BJ (cell line): ENCODE results near the gene DENND1A. TPM values are rescaled to one million over a fixed set of nuclear protein-coding genes. Genes with fewer than 3 reads are reported as not detected.
"Not testable (repeated sequence)": the region's sequence is repeated elsewhere in the genome, so short reads cannot be mapped to it uniquely, and the experiment has no call there.

ENCODE experiments used
- CTCF ChIA-PET: fragments of 350-600 bp; formaldehyde crosslinking; extraction: SDS; loops from one replicate; lab custom pipeline; 2021; ENCODE audit warnings: antibody characterized with exemption, inconsistent platforms; lab: Yijun Ruan, JAX
- POLR2A ChIA-PET: fragments of 300-600 bp; sonication (Branson Sonifier 250); formaldehyde crosslinking; extraction: SDS; loops from one replicate; lab custom pipeline; 2021; ENCODE audit warnings: antibody characterized with exemption; lab: Charles Lee
- DNase-seq: peaks from one replicate; pipeline ENCODE4 v3.0.0-alpha.2; 2011; ENCODE audit warnings: low read depth
- H3K27me3 ChIP-seq: 2 replicates; pipeline ENCODE4 v1.6.0; 2011; ENCODE audit warnings: low read length; ENCODE audit not compliant: control insufficient read depth, insufficient read depth
- H3K36me3 ChIP-seq: 2 replicates; pipeline ENCODE4 v1.5.1; 2011; ENCODE audit warnings: low read length; ENCODE audit not compliant: control insufficient read depth, insufficient read depth
- H3K4me3 ChIP-seq: 2 replicates; pipeline ENCODE4 v1.5.1; 2011; ENCODE audit warnings: low read depth, mild to moderate bottlenecking, control low read depth, low read length
- polyA plus RNA-seq: library from polyadenylated mRNA; depleted of rRNA; stranded (reverse); fragments of >200 nt; gene quantifications from 2 replicates; pipeline ENCODE4 v1.2.3, GENCODE V29; 2011
- TF ChIP-seq, protein P1 (sequence below): IDR thresholded peaks from 2 replicates; pipeline ENCODE4 v1.5.1; 2011; ENCODE audit warnings: low read depth, mild to moderate bottlenecking, control low read depth, inconsistent platforms, low read length, moderate library complexity; ENCODE audit not compliant: insufficient read depth

DENND1A gene
- polyA plus RNA-seq, 1 experiment: 24.0 TPM

DNA sequence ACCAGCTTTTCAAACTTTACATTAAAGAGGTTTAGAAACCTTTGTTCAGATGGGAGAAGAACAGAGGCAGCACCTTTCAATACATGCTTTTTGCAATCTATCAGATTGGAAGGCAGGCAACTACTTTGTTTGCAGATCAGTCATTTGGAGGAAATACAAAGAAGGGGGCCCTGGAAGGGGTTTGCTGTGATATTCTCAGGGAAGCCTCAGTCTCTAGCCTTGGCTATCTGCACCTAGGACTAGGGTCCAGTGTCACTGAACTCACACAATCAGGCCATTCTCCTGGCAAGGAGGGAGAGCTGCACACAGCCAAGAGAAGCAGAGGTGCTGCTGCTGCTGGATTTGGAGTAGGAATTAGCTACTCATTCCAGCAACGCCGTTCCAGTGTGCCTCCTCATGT, 494.5 kb downstream of the DENND1A start:
- peaks cover 11% of the 10 kb centered on the region for H3K36me3 ChIP-seq
- DNase-seq: no peak
- no peaks in the 10 kb centered on the region for H3K27me3 ChIP-seq
- ChIA-PET CTCF (interaction anchor here (1.3 kb wide), 1 partner anchor 51 kb away, joined by 6 read pairs; no protein-coding TSS in a partner anchor), POLR2A (no interaction called here)
- H3K4me3 ChIP-seq: no peak overlapping the region
- TF ChIP-seq, protein P1, sequence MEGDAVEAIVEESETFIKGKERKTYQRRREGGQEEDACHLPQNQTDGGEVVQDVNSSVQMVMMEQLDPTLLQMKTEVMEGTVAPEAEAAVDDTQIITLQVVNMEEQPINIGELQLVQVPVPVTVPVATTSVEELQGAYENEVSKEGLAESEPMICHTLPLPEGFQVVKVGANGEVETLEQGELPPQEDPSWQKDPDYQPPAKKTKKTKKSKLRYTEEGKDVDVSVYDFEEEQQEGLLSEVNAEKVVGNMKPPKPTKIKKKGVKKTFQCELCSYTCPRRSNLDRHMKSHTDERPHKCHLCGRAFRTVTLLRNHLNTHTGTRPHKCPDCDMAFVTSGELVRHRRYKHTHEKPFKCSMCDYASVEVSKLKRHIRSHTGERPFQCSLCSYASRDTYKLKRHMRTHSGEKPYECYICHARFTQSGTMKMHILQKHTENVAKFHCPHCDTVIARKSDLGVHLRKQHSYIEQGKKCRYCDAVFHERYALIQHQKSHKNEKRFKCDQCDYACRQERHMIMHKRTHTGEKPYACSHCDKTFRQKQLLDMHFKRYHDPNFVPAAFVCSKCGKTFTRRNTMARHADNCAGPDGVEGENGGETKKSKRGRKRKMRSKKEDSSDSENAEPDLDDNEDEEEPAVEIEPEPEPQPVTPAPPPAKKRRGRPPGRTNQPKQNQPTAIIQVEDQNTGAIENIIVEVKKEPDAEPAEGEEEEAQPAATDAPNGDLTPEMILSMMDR: no peak

DNA sequence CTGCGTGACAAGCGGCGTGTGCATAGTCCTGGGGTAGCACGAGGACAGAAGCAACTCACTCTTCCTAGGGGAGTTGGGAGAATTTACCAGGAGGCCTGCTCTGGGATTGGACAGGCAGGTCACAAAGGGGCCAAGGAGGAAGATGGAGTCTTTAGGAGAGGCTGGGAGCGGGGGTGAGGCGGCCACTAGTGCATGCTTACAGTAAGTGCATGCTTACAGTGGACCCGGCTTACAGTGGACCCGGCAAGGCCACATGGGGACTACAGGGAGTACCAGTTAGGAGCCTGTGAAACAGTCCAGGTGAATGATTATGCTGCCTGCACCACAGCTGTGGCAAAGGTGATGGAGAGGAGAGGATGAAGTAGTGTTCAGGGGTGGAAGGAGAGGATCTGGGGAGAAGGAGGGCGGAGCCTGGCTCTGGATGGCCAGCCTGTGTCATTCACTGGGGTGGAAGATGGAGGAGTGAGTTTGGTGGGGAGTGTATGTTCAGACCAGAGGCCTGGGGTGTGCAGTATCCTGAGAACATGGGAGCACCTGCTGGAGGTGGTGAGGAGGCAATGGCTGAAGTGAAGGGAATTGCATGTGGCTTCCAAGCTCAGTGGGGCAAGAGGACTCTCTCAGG, 495.2 kb downstream of the DENND1A start:
- DNase-seq: no peak
- H3K4me3 ChIP-seq: no peak overlapping the region
- peaks cover 9% of the 10 kb centered on the region for H3K36me3 ChIP-seq
- no peaks in the 10 kb centered on the region for H3K27me3 ChIP-seq
- TF ChIP-seq, protein P1: peak; percentile 24; the same call in 1 of the 2 replicates
- CTCF ChIA-PET: interaction anchor here (1.3 kb wide), 1 partner anchor 50 kb away, joined by 6 read pairs; no protein-coding TSS in a partner anchor
- POLR2A ChIA-PET: no interaction called here

DNA sequence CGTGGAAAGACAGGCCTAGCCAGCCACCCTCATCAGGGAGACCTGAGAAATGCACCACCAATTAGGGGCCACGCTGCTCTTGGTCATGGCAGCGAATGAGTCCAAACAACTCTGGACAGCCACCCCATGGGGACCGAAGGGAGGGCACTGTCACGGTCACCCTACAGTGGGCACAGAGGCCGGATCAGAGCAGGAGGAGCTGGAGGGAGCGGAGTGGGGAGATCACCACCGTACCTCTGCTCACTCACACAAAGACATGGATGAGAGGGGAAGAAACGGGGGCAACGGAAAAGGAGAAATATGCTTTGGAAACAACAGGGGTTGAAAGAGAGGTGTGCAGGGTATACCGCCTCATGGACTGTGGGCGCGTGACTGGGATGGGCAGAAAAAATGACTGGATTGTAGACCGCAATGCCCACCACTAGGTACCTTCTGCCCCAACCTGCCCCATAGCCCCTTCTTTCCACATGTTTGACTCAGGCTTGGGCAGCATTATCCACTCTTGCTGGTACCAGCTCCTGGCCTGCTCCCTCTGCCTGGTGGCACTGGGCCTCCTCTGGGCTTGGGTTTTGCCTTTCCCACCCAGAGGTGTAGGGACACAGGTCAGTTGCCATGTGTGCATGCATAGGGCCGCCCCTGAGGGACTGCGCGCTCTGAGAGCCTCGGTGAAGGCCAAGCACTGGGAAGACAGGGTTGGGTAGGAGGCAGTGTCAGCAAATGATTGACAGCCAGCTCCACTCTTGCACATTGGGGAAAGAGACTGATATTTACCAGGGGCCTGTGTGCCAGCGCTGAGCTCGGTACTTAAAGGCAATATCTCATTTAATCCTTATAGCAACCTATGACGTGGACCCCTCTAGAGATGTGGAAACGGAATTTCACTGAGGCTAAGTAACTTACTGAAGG, 497.3 kb downstream of the DENND1A start:
- DNase-seq: no peak
- Histone ChIP-seq H3K36me3 (peaks cover 7% of the 10 kb centered on the region), H3K27me3 (no peaks in the 10 kb centered on the region), H3K4me3 (no peak overlapping the region)
- ChIA-PET POLR2A (no interaction called here), CTCF (no interaction called here)
- TF ChIP-seq, protein P1: no peak

DNA sequence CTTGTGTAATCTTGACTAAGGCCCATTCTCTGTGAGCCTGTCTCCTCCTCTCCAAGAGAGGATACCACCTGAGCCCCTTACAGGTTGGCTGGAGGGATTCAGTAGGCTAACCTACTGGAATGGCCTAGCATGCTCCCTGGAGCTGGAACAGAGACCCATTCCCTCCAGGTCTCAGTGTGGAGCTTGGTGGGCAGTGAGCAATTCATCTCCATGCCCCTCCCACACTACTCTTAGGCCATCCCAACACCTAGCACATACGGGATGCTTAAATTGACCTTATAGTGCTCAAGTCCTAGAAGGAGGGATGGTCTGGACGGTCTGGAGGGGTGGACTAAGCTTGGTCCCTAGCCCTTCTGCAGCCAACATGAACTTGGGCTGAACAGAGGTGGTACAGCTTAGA, 498.3 kb downstream of the DENND1A start:
- CTCF ChIA-PET: no interaction called here
- TF ChIP-seq, protein P1: no peak

DNA sequence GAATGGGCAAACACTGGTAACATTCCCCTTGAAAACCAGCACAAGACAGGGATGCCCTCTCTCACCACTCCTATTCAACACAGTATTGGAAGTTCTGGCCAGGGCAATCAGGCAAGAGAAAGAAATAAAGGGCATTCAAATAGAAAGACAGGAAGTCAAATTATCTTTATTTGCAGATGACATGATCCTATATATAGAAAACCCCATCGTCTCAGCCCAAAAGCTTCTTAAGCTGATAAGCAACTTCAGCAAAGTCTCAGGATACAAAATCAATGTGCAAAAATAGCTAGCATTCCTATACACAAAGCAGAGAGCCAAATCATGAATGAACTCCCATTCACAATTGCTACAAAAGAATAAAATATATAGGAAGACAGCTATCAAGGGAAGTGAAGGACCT, 501.5 kb downstream of the DENND1A start:
- DNase-seq, POLR2A ChIA-PET, H3K4me3 ChIP-seq, H3K27me3 ChIP-seq, CTCF ChIA-PET, H3K36me3 ChIP-seq: not testable (repeated sequence)

More for the DNA sequence above, 498.3 kb downstream of the DENND1A start:
- H3K36me3 ChIP-seq: peaks cover 7% of the 10 kb centered on the region
- H3K27me3 ChIP-seq: no peaks in the 10 kb centered on the region
- POLR2A ChIA-PET: no interaction called here
- DNase-seq: no peak
- H3K4me3 ChIP-seq: no peak overlapping the region
